H1 (cell line): ENCODE results near the gene PDZRN4. TPM values are rescaled to one million over a fixed set of nuclear protein-coding genes. Genes with fewer than 3 reads are reported as not detected.

ENCODE experiments used
- CTCF ChIA-PET: fragments of 300-600 bp; sonication (Branson Sonifier 250); formaldehyde crosslinking; loops from one replicate; lab custom pipeline; 2021; ENCODE audit not compliant: partially characterized antibody; lab: Charles Lee
- POLR2A ChIA-PET: fragments of 300-600 bp; sonication (Branson Sonifier 250); formaldehyde crosslinking; loops from one replicate; lab custom pipeline; 2021; ENCODE audit warnings: inconsistent platforms; ENCODE audit not compliant: partially characterized antibody; lab: Charles Lee
- DNase-seq, 2 experiments: peaks; one replicate each; pipeline versions ENCODE4 v3.0.0 to v3.0.0-alpha.2; 2010 to 2022; ENCODE audit warnings: low spot score in 2 of 2, low read depth in 1 of 2, mixed read lengths in 1 of 2
- FAIRE-seq: peaks from 2 replicates; lab custom pipeline; 2011; peaks lifted over from hg19 to GRCh38; lab: Jason Lieb, UNC
- H2AFZ ChIP-seq: 2 replicates; pipeline ENCODE4 v1.8.1; 2012; ENCODE audit warnings: low read length, inconsistent platforms
- H2AK5ac ChIP-seq: 2 replicates; pipeline ENCODE4 v1.6.1; 2013; ENCODE audit warnings: low read depth, low read length
- H2BK120ac ChIP-seq: replicated peaks from 2 replicates; pipeline ENCODE3; 2013; ENCODE audit warnings: low read depth, low read length, inconsistent platforms
- H2BK12ac ChIP-seq: 2 replicates; pipeline ENCODE4 v1.6.1; 2013; ENCODE audit warnings: low read depth, low read length
- H2BK15ac ChIP-seq: 2 replicates; pipeline ENCODE4 v1.6.1; 2013; ENCODE audit warnings: low read length
- H2BK20ac ChIP-seq: 2 replicates; pipeline ENCODE4 v1.6.1; 2013; ENCODE audit warnings: low read length
- H2BK5ac ChIP-seq: 2 replicates; pipeline ENCODE4 v1.6.1; 2013; ENCODE audit warnings: low read depth, low read length
- H3K14ac ChIP-seq: 2 replicates; pipeline ENCODE4 v1.6.1; 2013; ENCODE audit warnings: inconsistent platforms; ENCODE audit not compliant: insufficient read length
- H3K18ac ChIP-seq: 2 replicates; pipeline ENCODE4 v1.6.1; 2013; ENCODE audit warnings: low read length; ENCODE audit errors: extremely low read depth
- H3K23ac ChIP-seq: 2 replicates; pipeline ENCODE4 v1.6.1; 2013; ENCODE audit warnings: inconsistent platforms; ENCODE audit not compliant: insufficient read length
- H3K23me2 ChIP-seq: 2 replicates; pipeline ENCODE4 v1.6.1; 2013; ENCODE audit warnings: low read depth, low read length
- H3K27ac ChIP-seq: 2 replicates; pipeline ENCODE4 v1.6.1; 2011; ENCODE audit warnings: low read depth, low read length, inconsistent platforms
- H3K27me3 ChIP-seq, 4 experiments: replicated peaks in 1 of 4; 1 replicate in 1 of 4; 2 replicates in 3 of 4; pipeline versions ENCODE4 v1.6.1 to v1.8.1; 2011 to 2013; ENCODE audit warnings: low read length in 3 of 4, mild to moderate bottlenecking in 3 of 4, inconsistent platforms in 2 of 4, mixed read lengths in 2 of 4, moderate library complexity in 1 of 4; ENCODE audit not compliant: control insufficient read depth in 3 of 4, insufficient read depth in 3 of 4; ENCODE audit errors: extremely low read depth in 1 of 4
- H3K36me3 ChIP-seq, 4 experiments: 2 replicates each; pipeline versions ENCODE4 v1.6.1 to v1.8.1; 2011 to 2013; ENCODE audit warnings: mild to moderate bottlenecking in 4 of 4, low read length in 3 of 4, moderate library complexity in 2 of 4, control low read depth in 1 of 4, inconsistent platforms in 1 of 4; ENCODE audit not compliant: insufficient read depth in 4 of 4, control insufficient read depth in 2 of 4
- H3K4ac ChIP-seq: replicated peaks from 2 replicates; pipeline ENCODE3; 2013; ENCODE audit warnings: low read length, low read depth, mixed read lengths, inconsistent platforms; ENCODE audit not compliant: insufficient read length
- H3K4me1 ChIP-seq, 4 experiments: replicated peaks in 1 of 4; 1 replicate in 1 of 4; 2 replicates in 3 of 4; pipeline versions ENCODE4 v1.6.1 to v1.8.1; 2011 to 2013; ENCODE audit warnings: low read length in 3 of 4, inconsistent platforms in 2 of 4, mixed read lengths in 1 of 4; ENCODE audit not compliant: insufficient read depth in 4 of 4, control insufficient read depth in 3 of 4
- H3K4me2 ChIP-seq, 2 experiments: 2 replicates each; pipeline versions ENCODE4 v1.6.1 to v1.8.1; 2011 to 2013; ENCODE audit warnings: low read depth in 2 of 2, low read length in 2 of 2, control low read depth in 1 of 2, inconsistent platforms in 1 of 2, mild to moderate bottlenecking in 1 of 2; ENCODE audit not compliant: insufficient read depth in 1 of 2
- H3K4me3 ChIP-seq, 4 experiments: fragments of 200-600, 300-600 bp in 1 of 4; sonication (generic), shearing (Covaris generic), sonication (Bioruptor Twin) in 1 of 4; 2 replicates each; pipeline versions ENCODE4 v1.5.1 to v1.8.1; 2011 to 2016; ENCODE audit warnings: low read length in 4 of 4, low read depth in 3 of 4, control low read depth in 2 of 4, inconsistent platforms in 2 of 4, mild to moderate bottlenecking in 2 of 4, mixed read lengths in 1 of 4, moderate library complexity in 1 of 4; ENCODE audit not compliant: insufficient read depth in 2 of 4; ENCODE audit errors: extremely low read depth in 1 of 4
- H3K56ac ChIP-seq: replicated peaks from 2 replicates; pipeline ENCODE3; 2013; ENCODE audit warnings: low read depth, mild to moderate bottlenecking, mixed read lengths, low read length, inconsistent platforms; ENCODE audit not compliant: insufficient read length
- H3K79me1 ChIP-seq: 2 replicates; pipeline ENCODE4 v1.6.1; 2013; ENCODE audit warnings: low read depth, low read length, control low read depth
- H3K79me2 ChIP-seq, 2 experiments: 2 replicates each; pipeline versions ENCODE4 v1.6.1 to v1.8.1; 2012 to 2013; ENCODE audit warnings: low read length in 2 of 2, mild to moderate bottlenecking in 2 of 2, inconsistent platforms in 1 of 2; ENCODE audit not compliant: insufficient read depth in 2 of 2, control insufficient read depth in 1 of 2
- H3K9ac ChIP-seq, 4 experiments: replicated peaks in 1 of 4; 1 replicate in 1 of 4; 2 replicates in 3 of 4; pipeline versions ENCODE4 v1.6.1 to v1.8.1; 2011 to 2013; ENCODE audit warnings: low read depth in 3 of 4, low read length in 3 of 4, control low read depth in 2 of 4, mild to moderate bottlenecking in 2 of 4, moderate library complexity in 2 of 4, inconsistent platforms in 1 of 4; ENCODE audit errors: extremely low read depth in 1 of 4
- H3K9me3 ChIP-seq, 2 experiments: 2 replicates each; pipeline versions ENCODE4 v1.6.1 to v1.8.1; 2012 to 2013; ENCODE audit warnings: mild to moderate bottlenecking in 2 of 2, moderate library complexity in 2 of 2, control low read depth in 1 of 2, inconsistent platforms in 1 of 2, low read depth in 1 of 2, low read length in 1 of 2, mixed read lengths in 1 of 2; ENCODE audit not compliant: insufficient read depth in 2 of 2
- H4K20me1 ChIP-seq, 2 experiments: replicated peaks in 1 of 2; 2 replicates each; pipeline versions ENCODE3 to v1.8.1; 2011 to 2013; ENCODE audit warnings: inconsistent platforms in 2 of 2, low read length in 2 of 2, mild to moderate bottlenecking in 1 of 2; ENCODE audit not compliant: insufficient read depth in 2 of 2, control insufficient read depth in 1 of 2
- H4K5ac ChIP-seq: 2 replicates; pipeline ENCODE4 v1.6.1; 2013; ENCODE audit warnings: low read length, low read depth, mixed read lengths, inconsistent platforms; ENCODE audit not compliant: insufficient read length
- H4K8ac ChIP-seq: 2 replicates; pipeline ENCODE4 v1.8.0; 2013; ENCODE audit warnings: mild to moderate bottlenecking, moderate library complexity, low read length, inconsistent platforms; ENCODE audit not compliant: insufficient read depth; ENCODE audit errors: extremely low read depth
- H4K91ac ChIP-seq: replicated peaks from 2 replicates; pipeline ENCODE3; 2013; ENCODE audit warnings: low read length, mixed read lengths, inconsistent platforms; ENCODE audit not compliant: insufficient read length
- CBX5 ChIP-seq: fragments of 300-800, 300-1000 bp; sonication (generic); IDR thresholded peaks from 2 replicates; pipeline ENCODE4 v1.7.1; 2016; ENCODE audit warnings: antibody characterized with exemption, low read length, low read depth
- CTBP2 ChIP-seq: IDR thresholded peaks from 2 replicates; pipeline ENCODE4 v1.7.0; 2011; ENCODE audit warnings: borderline replicate concordance, mild to moderate bottlenecking, moderate library complexity, mixed read lengths, low read length; ENCODE audit not compliant: insufficient read depth, insufficient read length
- EGR1 ChIP-seq: IDR thresholded peaks from 2 replicates; pipeline ENCODE4 v1.6.1; 2011; ENCODE audit warnings: low read depth, low read length, borderline replicate concordance
- EP300 ChIP-seq, 2 experiments: IDR thresholded peaks; 1 replicate in 1 of 2; 2 replicates in 1 of 2; pipeline ENCODE4 v1.6.1; 2011 to 2012; ENCODE audit warnings: low read depth in 2 of 2, low read length in 2 of 2, mild to moderate bottlenecking in 2 of 2, borderline replicate concordance in 1 of 2, inconsistent platforms in 1 of 2, moderate library complexity in 1 of 2
- FOSL1 ChIP-seq: IDR thresholded peaks from 2 replicates; pipeline ENCODE4 v1.6.1; 2011; ENCODE audit warnings: mild to moderate bottlenecking, low read depth, low read length, moderate library complexity; ENCODE audit not compliant: insufficient read depth
- GTF2F1 ChIP-seq: IDR thresholded peaks from 2 replicates; pipeline ENCODE4 v1.6.1; 2012; ENCODE audit warnings: low read depth, low read length, improper control_type of control experiment, borderline replicate concordance
- HDAC6 ChIP-seq: IDR thresholded peaks from one replicate; pipeline ENCODE4 v1.7.1; 2012; ENCODE audit warnings: low read depth, mild to moderate bottlenecking, inconsistent platforms, low read length, moderate library complexity
- MAX ChIP-seq: IDR thresholded peaks from 2 replicates; pipeline ENCODE4 v1.6.1; 2012; ENCODE audit warnings: inconsistent platforms
- RAD21 ChIP-seq, 2 experiments: IDR thresholded peaks in 1 of 2; conservative IDR thresholded peaks in 1 of 2; 2 replicates each; pipeline ENCODE4 v1.6.1; 2011; ENCODE audit warnings: low read depth in 2 of 2, low read length in 2 of 2, improper control_type of control experiment in 1 of 2, inconsistent platforms in 1 of 2, mild to moderate bottlenecking in 1 of 2, moderate library complexity in 1 of 2
- RXRA ChIP-seq: IDR thresholded peaks from 2 replicates; pipeline ENCODE4 v1.6.1; 2011; ENCODE audit warnings: low read depth, mild to moderate bottlenecking, low read length, moderate library complexity; ENCODE audit not compliant: insufficient read depth
- SIN3A ChIP-seq, 2 experiments: IDR thresholded peaks in 1 of 2; conservative IDR thresholded peaks in 1 of 2; 2 replicates each; pipeline ENCODE4 v1.6.1; 2011 to 2012; ENCODE audit warnings: low read length in 2 of 2, improper control_type of control experiment in 1 of 2, low read depth in 1 of 2, mild to moderate bottlenecking in 1 of 2
- TBP ChIP-seq: IDR thresholded peaks from 2 replicates; pipeline ENCODE4 v1.6.1; 2011; ENCODE audit warnings: low read depth, low read length, improper control_type of control experiment
- TCF12 ChIP-seq: IDR thresholded peaks from 2 replicates; pipeline ENCODE4 v1.6.1; 2011; ENCODE audit warnings: low read depth, mild to moderate bottlenecking, low read length
- YY1 ChIP-seq: IDR thresholded peaks from 2 replicates; pipeline ENCODE4 v1.6.1; 2011; ENCODE audit warnings: low read depth, mild to moderate bottlenecking, low read length
- WGBS, 2 experiments: shearing (Covaris generic) in 1 of 2; methylation state at CpG; one replicate each; pipeline versions ENCODE4 v1.1.6 to v1.1.7; 2013 to 2015; ENCODE audit warnings: low lambda C conversion rate in 2 of 2, mixed read lengths in 2 of 2, inconsistent platforms in 1 of 2, low coverage in 1 of 2, missing lambda C conversion rate in 1 of 2; ENCODE audit not compliant: insufficient replicate concordance in 2 of 2, insufficient coverage in 1 of 2, insufficient read length in 1 of 2; ENCODE audit errors: extremely low coverage in 1 of 2, missing lambda C conversion rate in 1 of 2; 5-methylcytosine and 5-hydroxymethylcytosine counted together
- polyA plus RNA-seq, 7 experiments: library from polyadenylated mRNA; depleted of rRNA in 3 of 7; stranded (reverse) in 5 of 7; unstranded in 2 of 7; fragments of >200 nt in 5 of 7; fragments of 200-250 nt in 2 of 7; gene quantifications; 1 replicate in 5 of 7; 2 replicates in 1 of 7; 4 replicates in 1 of 7; pipeline versions ENCODE4 v1.2.1 to v1.2.3, GENCODE V29; 2011 to 2013; ENCODE audit warnings: missing spikeins in 2 of 7, mixed read lengths in 2 of 7
- total RNA-seq: library from RNA; stranded (reverse); fragmentation: NEBNext Ultra II Directional; extraction: Animal tissue kit (Norgen Biotek cat#: 25700); gene quantifications from 2 replicates; pipeline ENCODE4 v1.2.1, GENCODE V29; 2021

Gene PDZRN4
- total and polyA plus RNA-seq, 2 of the 8 experiments (the other 6 are each of a cell fraction or from before 2014, with no cell fraction given), result not detected

- Histone ChIP-seq H2BK12ac (no peak overlapping the region), H3K23ac (no peak overlapping the region), H3K4ac (no peak overlapping the region), H3K27ac (no peak overlapping the region), H3K14ac (no peak overlapping the region), H4K5ac (no peak overlapping the region), H2BK15ac (no peak overlapping the region), H2AFZ (no peak overlapping the region), H3K4me1 (no peaks in the 10 kb centered on the region), H3K23me2 (no peaks in the 10 kb centered on the region; the same call in 1 of the 2 replicates), H3K9me3 (no peaks in the 10 kb centered on the region), H3K27me3 (peaks cover 0 to 1% (median 0%) of the 10 kb centered on the region in 4 experiments; a peak in 1 of 7 replicates), H2AK5ac (no peak overlapping the region), H3K4me3 (no peak overlapping the region), H2BK20ac (no peak overlapping the region), H4K8ac (no peak overlapping the region), H4K91ac (no peak overlapping the region), H2BK120ac (no peak overlapping the region), H3K79me2 (no peaks in the 10 kb centered on the region), H3K36me3 (no peaks in the 10 kb centered on the region), H3K4me2 (no peak overlapping the region), H3K56ac (no peak overlapping the region), H3K18ac (no peak overlapping the region), H4K20me1 (no peaks in the 10 kb centered on the region), H2BK5ac (no peak overlapping the region), H3K9ac (no peak overlapping the region), H3K79me1 (no peaks in the 10 kb centered on the region)
- FAIRE-seq, result no peak
- no peak for DNase-seq
- CTCF ChIA-PET, result no interaction called here
- 87% methylated on average over 3 of the region's 3 CpGs; no CpG with 5 or more reads in 1 of the 2 experiments for WGBS, 2 experiments
- TF ChIP-seq RXRA (no peak), GTF2F1 (no peak), EGR1 (no peak), SIN3A (conservative IDR thresholded peaks at IDR 0.05 in 1 of 2, IDR thresholded peaks at IDR 0.05 in 1 of 2; ENCODE audit: low read depth in 1 of 2, low read length in 2 of 2) (no peak), MAX (no peak), RAD21 (IDR thresholded peaks at IDR 0.05 in 1 of 2, conservative IDR thresholded peaks at IDR 0.05 in 1 of 2; ENCODE audit: low read depth in 2 of 2, low read length in 2 of 2) (no peak), CTBP2 (no peak), CBX5 (no peak), TBP (no peak), YY1 (no peak), FOSL1 (no peak), TCF12 (no peak), HDAC6 (no peak), EP300 (IDR thresholded peaks at IDR 0.05; ENCODE audit: borderline replicate concordance in 1 of 2, low read depth in 2 of 2, low read length in 2 of 2) (no peak)
- POLR2A ChIA-PET, result no interaction called here
Observed at GRCh38 chr12:41585784-41586183, 397.7 kb downstream of the PDZRN4 start.
